ENCODE data around the gene COG6. TPM values are rescaled to one million over a fixed set of nuclear protein-coding genes. Genes with fewer than 3 reads are reported as not detected.

COG6 gene
- total and polyA plus RNA-seq, 10 of the 15 experiments (the other 5 are each of a cell fraction or from before 2014, with no cell fraction given) = 4.5 to 29.8 (median 12.6) TPM

- TF ChIP-seq CTCF (IDR thresholded peaks at IDR 0.05 in 2 of 3, conservative IDR thresholded peaks at IDR 0.05 in 1 of 3; ENCODE audit: control insufficient read depth in 2 of 3, extremely low read depth in 1 of 3, insufficient read depth in 1 of 3, low read depth in 3 of 3, low read length in 3 of 3) (no peak), SMARCA5 (IDR thresholded peaks at IDR 0.05) (no peak), STAT1 (conservative IDR thresholded peaks at IDR 0.05) (no peak), NFXL1 (IDR thresholded peaks at IDR 0.05; ENCODE audit: borderline replicate concordance) (no peak), FOXM1 (IDR thresholded peaks at IDR 0.05; ENCODE audit: low read depth, low read length) (no peak), HSF1 (IDR thresholded peaks at IDR 0.05; ENCODE audit: low read depth, low read length) (no peak), BCL3 (IDR thresholded peaks at IDR 0.05; ENCODE audit: borderline replicate concordance, insufficient read depth, low read depth, low read length, poor library complexity, severe bottlenecking) (no peak), POLR2AphosphoS2 (IDR thresholded peaks at IDR 0.05; ENCODE audit: low read depth, low read length) (no peak), REST (IDR thresholded peaks at IDR 0.05; ENCODE audit: low read depth, low read length) (no peak), SP1 (IDR thresholded peaks at IDR 0.05; ENCODE audit: low read depth, low read length) (no peak), NKRF (conservative IDR thresholded peaks at IDR 0.05) (no peak), TCF7 (IDR thresholded peaks at IDR 0.05; ENCODE audit: borderline replicate concordance) (peak; percentile 34; the same call in 1 of the 2 replicates), NFYB (IDR thresholded peaks at IDR 0.05; ENCODE audit: insufficient read depth, low read depth, low read length) (no peak), ZBTB40 (IDR thresholded peaks at IDR 0.05; ENCODE audit: borderline replicate concordance) (no peak), POLR2AphosphoS5 (IDR thresholded peaks at IDR 0.05; ENCODE audit: low read length) (no peak)
Measured at GRCh38 chr13:39776439-39776838, 121.0 kb downstream of the COG6 start (continued).

Data from GM12878 (cell line).